Measurements from ENCODE around the gene BMP5. TPM values are rescaled to one million over a fixed set of nuclear protein-coding genes. Genes with fewer than 3 reads are reported as not detected.

BMP5 gene
- total and polyA plus RNA-seq, 2 of the 13 experiments (the other 11 are each of a cell fraction or from before 2014, with no cell fraction given) = not detected

- no TSS peak for BruUV-seq (replicated peaks)
- H3K27me3 ChIP-seq (ENCODE audit: control insufficient read depth in 1 of 2, insufficient read depth in 2 of 2, low read length in 2 of 2) = no peaks in the 10 kb centered on the region
- ChIA-PET POLR2A (no interaction called here), CTCF (ENCODE audit: low intra/inter-chr PET ratio, low total read pairs) (no interaction called here)
- no peak overlapping the region for H3K27ac ChIP-seq (ENCODE audit: extremely low read length, insufficient read depth, low read length)
- intact Hi-C loops (cut with micrococcal nuclease; ENCODE audit: unreplicated experiment) (no loop called here), in situ Hi-C loops (cut with HindIII; ENCODE audit: extremely low pct_ligation_motif_present, low pct_unique_long_range_greater_than_20kb) (no loop called here)
- H3K4me1 ChIP-seq (ENCODE audit: insufficient read depth, low read length) = peaks cover 18% of the 10 kb centered on the region
- no peaks in the 10 kb centered on the region for H3K36me3 ChIP-seq (replicated peaks in 1 of 2; ENCODE audit: control insufficient read depth in 1 of 2, insufficient read depth in 2 of 2, low read length in 2 of 2)
- H2AFZ ChIP-seq (ENCODE audit: low read length) = no peak overlapping the region
- no peak overlapping the region for H3K4me3 ChIP-seq (replicated peaks in 1 of 3; ENCODE audit: insufficient read depth in 1 of 3, low read depth in 2 of 3, low read length in 3 of 3)
- no peak for ATAC-seq
- FAIRE-seq = no peak
- no peaks in the 10 kb centered on the region for H4K20me1 ChIP-seq (ENCODE audit: insufficient read depth, low read length)
- no peaks in the 10 kb centered on the region for H3K9me3 ChIP-seq (ENCODE audit: low read length)
- no peak overlapping the region for H3K9ac ChIP-seq (ENCODE audit: insufficient read depth, low read depth, low read length)
- H3K4me2 ChIP-seq (ENCODE audit: low read depth, low read length) = no peak overlapping the region
- no peak for DNase-seq (ENCODE audit: low spot score)
- H3K79me2 ChIP-seq (ENCODE audit: insufficient read depth, low read length) = no peaks in the 10 kb centered on the region
- TF ChIP-seq ZNF44 (CRISPR knock-in tag; IDR thresholded peaks at IDR 0.05) (no peak), CBX2 (IDR thresholded peaks at IDR 0.05; ENCODE audit: low read depth, low read length) (no peak), CBX2 (CRISPR knock-in tag; IDR thresholded peaks at IDR 0.05; ENCODE audit: low read depth) (no peak), ZNF816 (CRISPR knock-in tag; IDR thresholded peaks at IDR 0.05; ENCODE audit: borderline replicate concordance) (no peak), ZNF83 (CRISPR knock-in tag; IDR thresholded peaks at IDR 0.05; ENCODE audit: borderline replicate concordance) (no peak), MLXIP (CRISPR knock-in tag; IDR thresholded peaks at IDR 0.05; ENCODE audit: borderline replicate concordance) (no peak), TERF1 (CRISPR knock-in tag; IDR thresholded peaks at IDR 0.05) (no peak), ZNF260 (CRISPR knock-in tag; IDR thresholded peaks at IDR 0.05; ENCODE audit: borderline replicate concordance, low read depth) (no peak), TFE3 (CRISPR knock-in tag; IDR thresholded peaks at IDR 0.05) (no peak), AHR (CRISPR knock-in tag; IDR thresholded peaks at IDR 0.05) (no peak), ZNF383 (CRISPR knock-in tag; IDR thresholded peaks at IDR 0.05; ENCODE audit: borderline replicate concordance) (no peak), DPF2 (CRISPR knock-in tag; IDR thresholded peaks at IDR 0.05; ENCODE audit: borderline replicate concordance, low read depth) (no peak)
Measured at GRCh38 chr6:55825402-55826051, 49.9 kb downstream of the BMP5 start.
